Gastroesophageal sphincter (tissue), 4 donors: Measurements from ENCODE around the gene RAB3B. TPM values are rescaled to one million over a fixed set of nuclear protein-coding genes. Genes with fewer than 3 reads are reported as not detected.

ENCODE experiments used
- ATAC-seq: fragments of 150-250 bp; one replicate; pipeline ENCODE4 v1.9.1; 2016; ENCODE audit warnings: mild to moderate bottlenecking, moderate library complexity
- H3K27ac ChIP-seq, 4 donors: fragments of 200-600 bp; sonication (generic) in 3 of 4; 1 replicate in 3 of 4; 2 replicates in 1 of 4; pipeline ENCODE4 v1.5.1; 2016 to 2019
- H3K27me3 ChIP-seq: fragments of 200-600 bp; sonication (generic); one replicate; pipeline ENCODE4 v1.5.1; 2019
- H3K36me3 ChIP-seq, 2 donors: fragments of 200-600 bp; sonication (generic); one replicate each; pipeline ENCODE4 v1.5.1; 2019; ENCODE audit warnings: control low read depth in 1 of 2
- H3K4me1 ChIP-seq, 3 donors: fragments of 200-600 bp; sonication (generic); 1 replicate in 2 of 3; 2 replicates in 1 of 3; pipeline ENCODE4 v1.5.1; 2016 to 2019; ENCODE audit warnings: control low read depth in 2 of 3
- H3K4me3 ChIP-seq, 2 donors: fragments of 200-600 bp; sonication (generic); one replicate each; pipeline ENCODE4 v1.5.1; 2019; ENCODE audit warnings: mild to moderate bottlenecking in 1 of 2, moderate library complexity in 1 of 2
- H3K9me3 ChIP-seq, 3 donors: fragments of 200-600 bp; sonication (generic); one replicate each; pipeline ENCODE4 v1.5.1; 2017 to 2019; ENCODE audit warnings: control low read depth in 2 of 3
- CTCF ChIP-seq, 4 experiments: fragments of 200-600 bp in 2 of 4; fragments of 450-650 bp in 2 of 4; sonication (generic) in 1 of 4; IDR thresholded peaks; one replicate each; pipeline ENCODE4 v1.5.1; 2017 to 2019; ENCODE audit warnings: antibody characterized with exemption in 4 of 4, mild to moderate bottlenecking in 2 of 4, moderate library complexity in 2 of 4
- EP300 ChIP-seq: sonication (generic); formaldehyde crosslinking; IDR thresholded peaks from one replicate; pipeline ENCODE4 v1.6.1; 2017; ENCODE audit warnings: antibody characterized with exemption, mild to moderate bottlenecking
- POLR2A ChIP-seq, 2 donors: fragments of 450-650 bp; IDR thresholded peaks; one replicate each; pipeline ENCODE4 v1.6.1; 2017; ENCODE audit warnings: antibody characterized with exemption in 2 of 2, mild to moderate bottlenecking in 2 of 2, moderate library complexity in 1 of 2
- POLR2AphosphoS5 ChIP-seq: sonication (generic); formaldehyde crosslinking; IDR thresholded peaks from one replicate; pipeline ENCODE4 v1.6.1; 2017; ENCODE audit warnings: antibody characterized with exemption
- WGBS, 2 donors: methylation state at CpG; one replicate each; pipeline ENCODE4 v1.1.5; 2018; ENCODE audit warnings: low coverage in 1 of 2; 5-methylcytosine and 5-hydroxymethylcytosine counted together
- total RNA-seq, 4 donors: library from RNA; depleted of rRNA; stranded (reverse); fragments of >200 nt; gene quantifications; one replicate each; pipeline ENCODE4 v1.1.0, GENCODE V29; 2016

RAB3B gene
- total RNA-seq, 4 donors from 2014 or later = under 0.01 to 0.81 (median 0.34) TPM

DNA sequence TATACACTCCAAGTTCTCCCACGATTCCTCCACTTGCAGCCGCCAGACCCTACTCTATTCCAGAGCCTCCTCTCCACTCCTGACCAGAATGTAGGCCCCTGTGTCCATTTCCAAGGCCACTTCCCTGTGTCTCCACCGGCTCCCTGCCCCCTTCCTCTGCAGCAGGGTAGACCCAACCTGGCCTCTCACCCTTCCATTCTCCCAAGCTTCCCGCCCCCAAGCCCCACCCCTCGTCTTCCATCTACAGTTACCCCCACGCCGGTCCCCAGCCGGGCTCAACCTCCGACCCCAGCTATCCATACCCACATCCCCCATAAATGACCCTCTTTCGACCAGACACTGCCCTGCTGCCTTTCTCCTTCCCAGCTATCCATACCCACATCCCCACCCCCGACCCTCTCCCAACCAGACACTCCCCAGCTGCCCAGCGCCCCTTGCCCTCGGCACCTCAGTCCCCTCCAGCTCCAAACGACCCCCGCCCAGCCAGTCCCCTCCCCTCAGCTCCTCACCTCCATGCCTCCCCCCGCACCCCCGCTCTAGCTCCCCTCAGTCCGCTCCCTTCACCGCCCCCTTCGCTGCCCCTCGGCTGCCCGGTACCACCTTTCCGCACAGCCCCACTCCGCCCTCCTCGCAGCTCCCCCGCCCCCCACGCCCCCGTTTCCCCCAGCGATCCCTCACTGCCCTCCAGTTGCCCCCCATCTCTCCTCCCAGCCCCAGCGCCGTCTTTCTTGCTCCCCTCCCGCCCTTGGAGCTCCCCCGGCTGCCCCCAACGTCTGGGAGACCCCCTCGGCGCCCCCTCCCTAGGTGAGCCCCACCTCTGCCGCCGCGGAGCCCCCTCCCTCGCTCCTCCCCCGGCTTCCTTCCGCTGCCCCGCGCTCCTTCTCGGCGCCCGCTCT lies 670 bp downstream of the RAB3B start:
- WGBS, 2 donors = 13 to 25% methylated on average over 16 to 17 of the region's 47 CpGs
- Histone ChIP-seq H3K4me1 (peaks cover 0 to 10% (median 3%) of the 10 kb centered on the region in 3 donors), H3K36me3 (no peaks in the 10 kb centered on the region), H3K4me3 (peak overlapping the region; percentile 17 to 50), H3K9me3 (no peaks in the 10 kb centered on the region), H3K27me3 (peaks cover 58% of the 10 kb centered on the region), H3K27ac (no peak overlapping the region)
- no peak for TF ChIP-seq CTCF (IDR thresholded peaks at IDR 0.05)
- no peak for TF ChIP-seq POLR2AphosphoS5
- TF ChIP-seq EP300 = no peak
- no peak for TF ChIP-seq POLR2A (IDR thresholded peaks at IDR 0.05)
- no peak for ATAC-seq

DNA sequence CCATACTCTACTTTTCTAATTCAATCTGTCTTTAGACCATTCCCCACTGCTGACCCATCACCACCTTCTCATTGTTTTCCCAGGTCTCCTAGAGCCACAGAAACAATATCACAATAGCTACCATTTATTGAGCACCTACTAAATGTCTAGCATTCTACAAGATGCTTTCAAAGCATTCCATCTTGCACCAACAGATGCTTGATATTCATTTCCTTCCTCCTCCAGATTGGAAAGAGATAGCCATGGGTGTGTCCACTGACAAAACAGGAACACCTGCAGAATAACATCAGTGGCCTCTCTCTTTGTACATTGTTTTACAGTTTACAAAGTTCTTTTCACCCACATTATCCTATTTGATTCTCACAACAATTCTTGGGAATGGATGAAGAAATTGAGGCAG lies 2.2 kb downstream of the RAB3B start:
- Histone ChIP-seq H3K27me3 (peaks cover 43% of the 10 kb centered on the region), H3K36me3 (no peaks in the 10 kb centered on the region), H3K4me1 (peaks cover 0 to 10% (median 3%) of the 10 kb centered on the region in 3 donors), H3K9me3 (no peaks in the 10 kb centered on the region), H3K4me3 (no peak overlapping the region), H3K27ac (no peak overlapping the region)
- ATAC-seq = no peak
- TF ChIP-seq POLR2A (IDR thresholded peaks at IDR 0.05) = no peak
- TF ChIP-seq CTCF (IDR thresholded peaks at IDR 0.05) = no peak
- no peak for TF ChIP-seq EP300
- no peak for TF ChIP-seq POLR2AphosphoS5

- Histone ChIP-seq H3K27me3 (peaks cover 27% of the 10 kb centered on the region), H3K27ac (no peak overlapping the region), H3K4me3 (no peak overlapping the region), H3K9me3 (no peaks in the 10 kb centered on the region), H3K4me1 (peaks cover 0 to 10% (median 3%) of the 10 kb centered on the region in 3 donors), H3K36me3 (no peaks in the 10 kb centered on the region)
- TF ChIP-seq POLR2AphosphoS5 (no peak), POLR2A (IDR thresholded peaks at IDR 0.05) (no peak), CTCF (IDR thresholded peaks at IDR 0.05) (no peak), EP300 (no peak)
- 50 to 58% methylated on average over 1 to 4 of the region's 4 CpGs for WGBS, 2 donors
- ATAC-seq = no peak
Measured at GRCh38 chr1:51986718-51987117, 3.8 kb downstream of the RAB3B start.

DNA sequence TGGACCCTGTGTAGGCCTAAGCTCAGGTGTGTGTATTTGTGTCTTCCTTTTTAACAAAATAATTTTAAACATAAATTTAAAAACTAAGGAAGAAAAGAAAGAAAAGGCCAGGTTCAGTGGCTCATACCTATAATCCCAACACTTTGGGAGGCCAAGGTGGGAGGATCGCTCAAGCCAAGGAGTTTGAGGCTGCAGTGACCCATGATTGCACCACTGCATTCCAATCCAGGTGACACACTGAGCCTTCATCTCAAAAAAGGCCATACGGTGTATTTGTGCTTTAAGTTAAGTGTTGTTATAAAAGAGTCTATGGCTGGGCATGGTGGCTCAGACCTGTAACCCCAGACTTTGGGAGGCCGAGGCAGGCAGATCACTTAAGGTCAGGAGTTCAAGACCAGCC lies 8.3 kb downstream of the RAB3B start:
- Histone ChIP-seq H3K27me3 (no peaks in the 10 kb centered on the region), H3K9me3 (no peaks in the 10 kb centered on the region), H3K4me3 (no peak overlapping the region), H3K27ac (no peak overlapping the region), H3K4me1 (no peaks in the 10 kb centered on the region), H3K36me3 (no peaks in the 10 kb centered on the region)
- 89 to 94% methylated on average over 2 to 3 of the region's 3 CpGs for WGBS, 2 donors
- TF ChIP-seq POLR2AphosphoS5 = no peak
- no peak for TF ChIP-seq POLR2A (IDR thresholded peaks at IDR 0.05)
- no peak for TF ChIP-seq CTCF (IDR thresholded peaks at IDR 0.05)
- TF ChIP-seq EP300 = no peak
- ATAC-seq = no peak

- Histone ChIP-seq H3K9me3 (no peaks in the 10 kb centered on the region), H3K27me3 (no peaks in the 10 kb centered on the region), H3K36me3 (no peaks in the 10 kb centered on the region), H3K4me1 (no peaks in the 10 kb centered on the region), H3K27ac (no peak overlapping the region), H3K4me3 (no peak overlapping the region)
- ATAC-seq = no peak
- 86 to 93% methylated on average over 1 of the region's 1 CpG for WGBS, 2 donors
- no peak for TF ChIP-seq CTCF (IDR thresholded peaks at IDR 0.05)
- no peak for TF ChIP-seq POLR2AphosphoS5
- no peak for TF ChIP-seq EP300
- TF ChIP-seq POLR2A (IDR thresholded peaks at IDR 0.05) = no peak
Measured at GRCh38 chr1:51981555-51981954, 8.9 kb downstream of the RAB3B start.
